ENCODE data around the gene ATXN1.

DNA sequence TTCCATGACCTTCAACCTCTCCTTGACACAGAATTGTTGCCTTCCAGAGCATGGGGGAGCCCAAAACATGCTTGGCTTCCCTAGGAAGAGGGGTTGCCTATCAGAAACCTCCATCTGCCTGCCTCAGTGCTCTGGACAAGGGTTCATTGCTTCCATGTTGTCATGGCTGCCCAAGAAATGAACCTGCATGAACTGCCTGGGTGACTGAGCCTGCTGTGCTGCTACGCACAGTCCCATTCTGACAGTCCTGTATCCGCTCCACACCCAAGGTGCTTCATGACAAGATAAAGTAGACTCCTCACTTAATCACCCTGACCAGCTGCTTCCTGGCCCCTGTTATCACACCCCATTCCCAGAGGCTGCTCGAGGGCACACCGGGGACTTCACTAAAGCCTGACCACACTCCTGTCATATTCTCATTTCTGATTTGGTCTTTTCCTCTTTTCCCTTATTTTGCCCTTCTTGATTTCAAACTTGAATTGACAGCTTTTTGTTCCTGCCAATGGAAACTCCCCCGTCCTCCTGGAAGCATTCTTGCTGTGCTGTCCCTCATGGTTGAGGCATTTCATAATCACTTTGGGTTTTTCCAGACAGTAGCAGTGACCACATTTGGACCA, 491.0 kb downstream of the ATXN1 start:
- TF ChIP-seq, protein P1, sequence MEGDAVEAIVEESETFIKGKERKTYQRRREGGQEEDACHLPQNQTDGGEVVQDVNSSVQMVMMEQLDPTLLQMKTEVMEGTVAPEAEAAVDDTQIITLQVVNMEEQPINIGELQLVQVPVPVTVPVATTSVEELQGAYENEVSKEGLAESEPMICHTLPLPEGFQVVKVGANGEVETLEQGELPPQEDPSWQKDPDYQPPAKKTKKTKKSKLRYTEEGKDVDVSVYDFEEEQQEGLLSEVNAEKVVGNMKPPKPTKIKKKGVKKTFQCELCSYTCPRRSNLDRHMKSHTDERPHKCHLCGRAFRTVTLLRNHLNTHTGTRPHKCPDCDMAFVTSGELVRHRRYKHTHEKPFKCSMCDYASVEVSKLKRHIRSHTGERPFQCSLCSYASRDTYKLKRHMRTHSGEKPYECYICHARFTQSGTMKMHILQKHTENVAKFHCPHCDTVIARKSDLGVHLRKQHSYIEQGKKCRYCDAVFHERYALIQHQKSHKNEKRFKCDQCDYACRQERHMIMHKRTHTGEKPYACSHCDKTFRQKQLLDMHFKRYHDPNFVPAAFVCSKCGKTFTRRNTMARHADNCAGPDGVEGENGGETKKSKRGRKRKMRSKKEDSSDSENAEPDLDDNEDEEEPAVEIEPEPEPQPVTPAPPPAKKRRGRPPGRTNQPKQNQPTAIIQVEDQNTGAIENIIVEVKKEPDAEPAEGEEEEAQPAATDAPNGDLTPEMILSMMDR (IDR thresholded peaks at IDR 0.05), result no peak
- no peak for TF ChIP-seq POLR2AphosphoS5 (IDR thresholded peaks at IDR 0.05; ENCODE audit: low read depth, low read length)
- TF ChIP-seq, protein P2, sequence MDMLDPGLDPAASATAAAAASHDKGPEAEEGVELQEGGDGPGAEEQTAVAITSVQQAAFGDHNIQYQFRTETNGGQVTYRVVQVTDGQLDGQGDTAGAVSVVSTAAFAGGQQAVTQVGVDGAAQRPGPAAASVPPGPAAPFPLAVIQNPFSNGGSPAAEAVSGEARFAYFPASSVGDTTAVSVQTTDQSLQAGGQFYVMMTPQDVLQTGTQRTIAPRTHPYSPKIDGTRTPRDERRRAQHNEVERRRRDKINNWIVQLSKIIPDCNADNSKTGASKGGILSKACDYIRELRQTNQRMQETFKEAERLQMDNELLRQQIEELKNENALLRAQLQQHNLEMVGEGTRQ (IDR thresholded peaks at IDR 0.05; ENCODE audit: borderline replicate concordance, low read depth, low read length), result no peak
- no peak for TF ChIP-seq TEAD4 (IDR thresholded peaks at IDR 0.05; ENCODE audit: borderline replicate concordance, insufficient read depth)
- no peak for TF ChIP-seq SIN3A (IDR thresholded peaks at IDR 0.05; ENCODE audit: borderline replicate concordance, low read depth, low read length)
- no peak for TF ChIP-seq RFX5 (IDR thresholded peaks at IDR 0.05; ENCODE audit: low read length)
- TF ChIP-seq, protein P3, sequence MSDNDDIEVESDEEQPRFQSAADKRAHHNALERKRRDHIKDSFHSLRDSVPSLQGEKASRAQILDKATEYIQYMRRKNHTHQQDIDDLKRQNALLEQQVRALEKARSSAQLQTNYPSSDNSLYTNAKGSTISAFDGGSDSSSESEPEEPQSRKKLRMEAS (IDR thresholded peaks at IDR 0.05; ENCODE audit: low read depth), result no peak
- TF ChIP-seq GABPA (IDR thresholded peaks at IDR 0.05; ENCODE audit: low read depth), result no peak
- TF ChIP-seq MXI1 (IDR thresholded peaks at IDR 0.05; ENCODE audit: low read depth, low read length), result no peak
- TF ChIP-seq EZH2phosphoT487 (IDR thresholded peaks at IDR 0.05; ENCODE audit: borderline replicate concordance, low read depth), result no peak
- no peak for TF ChIP-seq EP300 (IDR thresholded peaks at IDR 0.05; ENCODE audit: borderline replicate concordance in 1 of 2, low read depth in 1 of 2, low read length in 1 of 2)
- TF ChIP-seq, protein P4, sequence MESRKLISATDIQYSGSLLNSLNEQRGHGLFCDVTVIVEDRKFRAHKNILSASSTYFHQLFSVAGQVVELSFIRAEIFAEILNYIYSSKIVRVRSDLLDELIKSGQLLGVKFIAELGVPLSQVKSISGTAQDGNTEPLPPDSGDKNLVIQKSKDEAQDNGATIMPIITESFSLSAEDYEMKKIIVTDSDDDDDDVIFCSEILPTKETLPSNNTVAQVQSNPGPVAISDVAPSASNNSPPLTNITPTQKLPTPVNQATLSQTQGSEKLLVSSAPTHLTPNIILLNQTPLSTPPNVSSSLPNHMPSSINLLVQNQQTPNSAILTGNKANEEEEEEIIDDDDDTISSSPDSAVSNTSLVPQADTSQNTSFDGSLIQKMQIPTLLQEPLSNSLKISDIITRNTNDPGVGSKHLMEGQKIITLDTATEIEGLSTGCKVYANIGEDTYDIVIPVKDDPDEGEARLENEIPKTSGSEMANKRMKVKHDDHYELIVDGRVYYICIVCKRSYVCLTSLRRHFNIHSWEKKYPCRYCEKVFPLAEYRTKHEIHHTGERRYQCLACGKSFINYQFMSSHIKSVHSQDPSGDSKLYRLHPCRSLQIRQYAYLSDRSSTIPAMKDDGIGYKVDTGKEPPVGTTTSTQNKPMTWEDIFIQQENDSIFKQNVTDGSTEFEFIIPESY (IDR thresholded peaks at IDR 0.05; ENCODE audit: borderline replicate concordance, low read depth), result no peak
- TF ChIP-seq RAD21 (IDR thresholded peaks at IDR 0.05; ENCODE audit: low read length), result no peak

Data from SK-N-SH (cell line).